Trophoblast cell (in vitro differentiated cells and primary cell): ENCODE measurements around the gene USP20.

Source experiments
- DNase-seq, 2 donors: peaks; one replicate each; pipeline ENCODE4 v3.0.0-alpha.2; 2016
- H2AFZ ChIP-seq: 2 replicates; pipeline ENCODE4 v1.6.1; 2013; ENCODE audit warnings: low read length, moderate library complexity, mild to moderate bottlenecking; ENCODE audit not compliant: insufficient read depth, poor library complexity
- H2AK5ac ChIP-seq: 2 replicates; pipeline ENCODE4 v1.6.1; 2013; ENCODE audit warnings: mild to moderate bottlenecking, low read length
- H2BK120ac ChIP-seq: 2 replicates; pipeline ENCODE4 v1.6.1; 2013; ENCODE audit warnings: low read length, mild to moderate bottlenecking, moderate library complexity; ENCODE audit not compliant: insufficient read depth, poor library complexity
- H2BK12ac ChIP-seq: 2 replicates; pipeline ENCODE4 v1.6.1; 2013; ENCODE audit warnings: mild to moderate bottlenecking, low read length, moderate library complexity
- H2BK5ac ChIP-seq: 2 replicates; pipeline ENCODE4 v1.6.1; 2013; ENCODE audit warnings: low read length, low read depth, moderate library complexity, mild to moderate bottlenecking; ENCODE audit not compliant: poor library complexity
- H3K14ac ChIP-seq: 2 replicates; pipeline ENCODE4 v1.6.1; 2013; ENCODE audit warnings: mild to moderate bottlenecking, low read length
- H3K18ac ChIP-seq: 2 replicates; pipeline ENCODE4 v1.6.1; 2013; ENCODE audit warnings: mild to moderate bottlenecking, low read length
- H3K23ac ChIP-seq: 2 replicates; pipeline ENCODE4 v1.6.1; 2013; ENCODE audit warnings: low read length
- H3K27ac ChIP-seq: 2 replicates; pipeline ENCODE4 v1.5.1; 2013; ENCODE audit warnings: low read depth, mild to moderate bottlenecking, inconsistent platforms, low read length, moderate library complexity
- H3K27me3 ChIP-seq: 2 replicates; pipeline ENCODE4 v1.6.1; 2013; ENCODE audit warnings: inconsistent platforms, mild to moderate bottlenecking, low read length, moderate library complexity; ENCODE audit not compliant: insufficient read depth
- H3K36me3 ChIP-seq, 2 experiments: 1 replicate in 1 of 2; 2 replicates in 1 of 2; pipeline ENCODE4 v1.6.1; 2013; ENCODE audit warnings: low read length in 2 of 2, mild to moderate bottlenecking in 2 of 2, moderate library complexity in 1 of 2; ENCODE audit not compliant: insufficient read depth in 2 of 2, control insufficient read depth in 1 of 2
- H3K4ac ChIP-seq: 2 replicates; pipeline ENCODE4 v1.6.1; 2013; ENCODE audit warnings: low read depth, mild to moderate bottlenecking, low read length, moderate library complexity
- H3K4me1 ChIP-seq, 2 experiments: 1 replicate in 1 of 2; 2 replicates in 1 of 2; pipeline ENCODE4 v1.6.1; 2013; ENCODE audit warnings: low read length in 2 of 2, mild to moderate bottlenecking in 2 of 2, moderate library complexity in 1 of 2; ENCODE audit not compliant: insufficient read depth in 2 of 2, control insufficient read depth in 1 of 2
- H3K4me2 ChIP-seq: 2 replicates; pipeline ENCODE4 v1.6.1; 2013; ENCODE audit warnings: inconsistent platforms, mild to moderate bottlenecking, low read length, moderate library complexity
- H3K4me3 ChIP-seq: 2 replicates; pipeline ENCODE4 v1.5.1; 2013; ENCODE audit warnings: mild to moderate bottlenecking, low read depth, low read length, inconsistent platforms
- H3K79me1 ChIP-seq: one replicate; pipeline ENCODE4 v1.6.1; 2013; ENCODE audit warnings: low read length
- H3K79me2 ChIP-seq: 2 replicates; pipeline ENCODE4 v1.6.1; 2013; ENCODE audit warnings: low read length, mild to moderate bottlenecking; ENCODE audit not compliant: control insufficient read depth, insufficient read depth, poor library complexity
- H3K9ac ChIP-seq: 2 replicates; pipeline ENCODE4 v1.6.1; 2013; ENCODE audit warnings: mild to moderate bottlenecking, low read length
- H3K9me3 ChIP-seq: 2 replicates; pipeline ENCODE4 v1.6.1; 2013; ENCODE audit warnings: low read depth, mild to moderate bottlenecking, control low read depth, inconsistent platforms, low read length; ENCODE audit not compliant: insufficient read depth
- H4K12ac ChIP-seq: 2 replicates; pipeline ENCODE4 v1.6.1; 2013; ENCODE audit warnings: low read depth, mild to moderate bottlenecking, low read length, moderate library complexity
- H4K8ac ChIP-seq: 2 replicates; pipeline ENCODE4 v1.6.1; 2013; ENCODE audit warnings: low read depth, mild to moderate bottlenecking, low read length, moderate library complexity
- H4K91ac ChIP-seq: one replicate; pipeline ENCODE4 v1.6.1; 2013; ENCODE audit warnings: low read depth, mild to moderate bottlenecking, low read length, moderate library complexity
- WGBS: extraction: QIAGEN DNeasy Blood & Tissue Kit; methylation state at CpG from one replicate; pipeline ENCODE4 v1.1.7; 2013; ENCODE audit warnings: missing lambda C conversion rate; ENCODE audit not compliant: insufficient read length, insufficient coverage; ENCODE audit errors: extremely low coverage; 5-methylcytosine and 5-hydroxymethylcytosine counted together

Gene USP20

GRCh38 chr9:129814432-129815223 lies 20.6 kb upstream of the USP20 start:
- no peak overlapping the region for H3K4me3 ChIP-seq
- no CpG with 5 or more reads among the region's 17 CpGs for WGBS

GRCh38 chr9:129815278-129815677 lies 20.0 kb upstream of the USP20 start:
- no CpG with 5 or more reads among the region's 11 CpGs for WGBS
- H3K14ac ChIP-seq, result no peak overlapping the region
- H3K4me2 ChIP-seq, result no peak overlapping the region
- no peak overlapping the region for H4K8ac ChIP-seq
- no peak overlapping the region for H2AK5ac ChIP-seq
- no peaks in the 10 kb centered on the region for H3K79me1 ChIP-seq
- no peak overlapping the region for H2BK12ac ChIP-seq
- no peak overlapping the region for H3K9ac ChIP-seq
- no peak overlapping the region for H3K23ac ChIP-seq
- H3K36me3 ChIP-seq, result peaks cover 33 to 64% of the 10 kb centered on the region in 2 experiments
- no peak overlapping the region for H2BK120ac ChIP-seq
- H4K91ac ChIP-seq, result no peak overlapping the region
- no peak overlapping the region for H3K18ac ChIP-seq
- H2BK5ac ChIP-seq, result no peak overlapping the region
- H3K9me3 ChIP-seq, result peaks cover 7% of the 10 kb centered on the region
- no peaks in the 10 kb centered on the region for H3K79me2 ChIP-seq
- H3K4ac ChIP-seq, result no peak overlapping the region
- H3K4me1 ChIP-seq, result no peaks in the 10 kb centered on the region
- no peak overlapping the region for H3K4me3 ChIP-seq
- H3K27ac ChIP-seq, result no peak overlapping the region
- no peak overlapping the region for H4K12ac ChIP-seq
- H3K27me3 ChIP-seq, result no peaks in the 10 kb centered on the region
- DNase-seq, result no peak
- no peak overlapping the region for H2AFZ ChIP-seq

More at GRCh38 chr9:129814432-129815223, 20.6 kb upstream of the USP20 start:
- no peaks in the 10 kb centered on the region for H3K79me1 ChIP-seq
- H3K27me3 ChIP-seq, result no peaks in the 10 kb centered on the region
- peaks cover 7% of the 10 kb centered on the region for H3K9me3 ChIP-seq
- no peak overlapping the region for H2BK120ac ChIP-seq
- no peak overlapping the region for H3K14ac ChIP-seq
- no peak for DNase-seq
- H3K23ac ChIP-seq, result no peak overlapping the region
- no peak overlapping the region for H4K91ac ChIP-seq
- no peak overlapping the region for H2AFZ ChIP-seq
- no peak overlapping the region for H3K9ac ChIP-seq
- H3K4me1 ChIP-seq, result no peaks in the 10 kb centered on the region
- no peak overlapping the region for H3K4ac ChIP-seq
- H3K27ac ChIP-seq, result no peak overlapping the region
- H3K36me3 ChIP-seq, result peaks cover 37 to 70% of the 10 kb centered on the region in 2 experiments
- H2BK12ac ChIP-seq, result no peak overlapping the region
- H4K12ac ChIP-seq, result no peak overlapping the region
- no peak overlapping the region for H4K8ac ChIP-seq
- no peak overlapping the region for H2BK5ac ChIP-seq
- no peak overlapping the region for H2AK5ac ChIP-seq
- H3K79me2 ChIP-seq, result no peaks in the 10 kb centered on the region
- H3K4me2 ChIP-seq, result no peak overlapping the region
- no peak overlapping the region for H3K18ac ChIP-seq

- no peak overlapping the region for H3K18ac ChIP-seq
- H3K14ac ChIP-seq, result no peak overlapping the region
- DNase-seq, result no peak
- H3K4me3 ChIP-seq, result no peak overlapping the region
- H4K8ac ChIP-seq, result no peak overlapping the region
- H4K91ac ChIP-seq, result no peak overlapping the region
- H3K4me2 ChIP-seq, result no peak overlapping the region
- no CpG with 5 or more reads among the region's 14 CpGs for WGBS
- no peak overlapping the region for H2AFZ ChIP-seq
- H2BK5ac ChIP-seq, result no peak overlapping the region
- H2BK12ac ChIP-seq, result no peak overlapping the region
- no peak overlapping the region for H4K12ac ChIP-seq
- no peak overlapping the region for H3K27ac ChIP-seq
- H3K79me1 ChIP-seq, result no peaks in the 10 kb centered on the region
- H3K23ac ChIP-seq, result no peak overlapping the region
- H2AK5ac ChIP-seq, result no peak overlapping the region
- H3K9ac ChIP-seq, result peak overlapping the region; percentile 49
- H3K79me2 ChIP-seq, result no peaks in the 10 kb centered on the region
- no peak overlapping the region for H3K4ac ChIP-seq
- H3K27me3 ChIP-seq, result no peaks in the 10 kb centered on the region
- peaks cover 7% of the 10 kb centered on the region for H3K9me3 ChIP-seq
- peaks cover 46 to 72% of the 10 kb centered on the region in 2 experiments for H3K36me3 ChIP-seq
- no peak overlapping the region for H2BK120ac ChIP-seq
- no peaks in the 10 kb centered on the region for H3K4me1 ChIP-seq
These were observed 18.5 kb upstream of the USP20 start for GRCh38 chr9:129816501-129817435.

- no peak overlapping the region for H3K23ac ChIP-seq
- no peak overlapping the region for H4K12ac ChIP-seq
- peaks cover 3% of the 10 kb centered on the region for H3K79me2 ChIP-seq
- no CpG with 5 or more reads among the region's 26 CpGs for WGBS
- no peak overlapping the region for H2AK5ac ChIP-seq
- H2AFZ ChIP-seq, result no peak overlapping the region
- no peaks in the 10 kb centered on the region for H3K27me3 ChIP-seq
- no peak overlapping the region for H2BK5ac ChIP-seq
- H3K79me1 ChIP-seq, result peaks cover 4% of the 10 kb centered on the region
- H3K9me3 ChIP-seq, result no peaks in the 10 kb centered on the region
- no peak overlapping the region for H3K18ac ChIP-seq
- peak overlapping the region; percentile 67 for H4K8ac ChIP-seq
- H3K4ac ChIP-seq, result no peak overlapping the region
- no peak overlapping the region for H3K27ac ChIP-seq
- peaks cover 34 to 38% of the 10 kb centered on the region in 2 experiments for H3K36me3 ChIP-seq
- peak overlapping the region; percentile 64 for H3K9ac ChIP-seq
- no peak overlapping the region for H4K91ac ChIP-seq
- no peak overlapping the region for H3K14ac ChIP-seq
- no peak overlapping the region for H2BK12ac ChIP-seq
- no peak overlapping the region for H2BK120ac ChIP-seq
- peak overlapping the region; percentile 99 for H3K4me3 ChIP-seq
- peak overlapping the region; percentile 84 for H3K4me2 ChIP-seq
- DNase-seq, result peak in 1 of 2 donors; percentile 20
- peaks cover 4 to 6% of the 10 kb centered on the region in 2 experiments for H3K4me1 ChIP-seq
These were observed 12.2 kb upstream of the USP20 start for GRCh38 chr9:129822898-129823541.
